IMR-90 (cell line): ENCODE results near the gene FIBCD1.

Experiments
- MAFK ChIP-seq: IDR thresholded peaks from 2 replicates; pipeline ENCODE4 v1.6.1; 2012; ENCODE audit warnings: low read depth, low read length, improper control_type of control experiment
- MXI1 ChIP-seq: IDR thresholded peaks from 2 replicates; pipeline ENCODE4 v1.6.1; 2012; ENCODE audit warnings: low read depth, mild to moderate bottlenecking, low read length, moderate library complexity, borderline replicate concordance
- POLR2A ChIP-seq: IDR thresholded peaks from 2 replicates; pipeline ENCODE4 v1.6.1; 2012; ENCODE audit warnings: mild to moderate bottlenecking, low read depth, low read length
- SMC3 ChIP-seq: fragments of 150-350 bp; IDR thresholded peaks from 2 replicates; pipeline ENCODE4 v1.6.1; 2016; ENCODE audit warnings: low read depth, mild to moderate bottlenecking, antibody characterized with exemption, low read length, moderate library complexity
- TF ChIP-seq, protein P1 (sequence below): conservative IDR thresholded peaks from 2 replicates; pipeline ENCODE4 v1.5.1; 2012; ENCODE audit warnings: mild to moderate bottlenecking, low read depth, low read length, improper control_type of control experiment

DNA sequence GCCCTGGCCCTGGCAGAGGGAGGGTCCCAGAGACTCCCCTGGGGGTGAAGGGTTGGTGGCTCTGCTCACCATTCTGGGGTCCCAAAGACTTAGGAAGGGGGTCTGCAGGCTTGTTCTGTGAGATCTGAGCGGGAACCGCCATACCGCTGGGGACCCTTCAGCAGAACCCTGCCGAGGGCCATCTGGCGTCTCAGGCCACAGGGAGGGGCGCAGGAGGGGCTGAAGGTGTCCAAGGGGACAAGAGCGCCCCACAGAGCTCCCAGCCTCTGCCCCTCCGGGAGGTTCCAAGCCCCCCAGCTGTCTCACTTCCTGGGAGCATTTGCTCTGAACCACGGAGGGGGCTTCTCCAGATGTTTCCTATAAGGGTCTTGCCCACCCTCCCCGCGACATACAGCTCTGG lies 4.8 kb downstream of the FIBCD1 start:
- TF ChIP-seq MAFK = no peak
- TF ChIP-seq, protein P1, sequence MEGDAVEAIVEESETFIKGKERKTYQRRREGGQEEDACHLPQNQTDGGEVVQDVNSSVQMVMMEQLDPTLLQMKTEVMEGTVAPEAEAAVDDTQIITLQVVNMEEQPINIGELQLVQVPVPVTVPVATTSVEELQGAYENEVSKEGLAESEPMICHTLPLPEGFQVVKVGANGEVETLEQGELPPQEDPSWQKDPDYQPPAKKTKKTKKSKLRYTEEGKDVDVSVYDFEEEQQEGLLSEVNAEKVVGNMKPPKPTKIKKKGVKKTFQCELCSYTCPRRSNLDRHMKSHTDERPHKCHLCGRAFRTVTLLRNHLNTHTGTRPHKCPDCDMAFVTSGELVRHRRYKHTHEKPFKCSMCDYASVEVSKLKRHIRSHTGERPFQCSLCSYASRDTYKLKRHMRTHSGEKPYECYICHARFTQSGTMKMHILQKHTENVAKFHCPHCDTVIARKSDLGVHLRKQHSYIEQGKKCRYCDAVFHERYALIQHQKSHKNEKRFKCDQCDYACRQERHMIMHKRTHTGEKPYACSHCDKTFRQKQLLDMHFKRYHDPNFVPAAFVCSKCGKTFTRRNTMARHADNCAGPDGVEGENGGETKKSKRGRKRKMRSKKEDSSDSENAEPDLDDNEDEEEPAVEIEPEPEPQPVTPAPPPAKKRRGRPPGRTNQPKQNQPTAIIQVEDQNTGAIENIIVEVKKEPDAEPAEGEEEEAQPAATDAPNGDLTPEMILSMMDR = no peak
- TF ChIP-seq POLR2A = no peak
- TF ChIP-seq MXI1 = no peak
- TF ChIP-seq SMC3 = no peak
